Activated CD4-positive, alpha-beta T cell treated with anti-CD3 and anti-CD28 coated beads, Interleukin-2, amount 10 ng/mL, durations not matched to agents 7 days and 5 days (primary cell): ENCODE data around the gene ARFGAP2. TPM values are rescaled to one million over a fixed set of nuclear protein-coding genes. Genes with fewer than 3 reads are reported as not detected.

ENCODE experiments used
- CTCF ChIA-PET: fragments of 350-600 bp; sonication (Branson Sonifier 250); formaldehyde crosslinking; loops from one replicate; lab custom pipeline; 2021; ENCODE audit warnings: antibody characterized with exemption; lab: Charles Lee
- POLR2A ChIA-PET: fragments of 350-600 bp; sonication (Branson Sonifier 250); formaldehyde crosslinking; loops from one replicate; lab custom pipeline; 2021; ENCODE audit warnings: antibody characterized with exemption; lab: Charles Lee
- DNase-seq: peaks from one replicate; pipeline ENCODE4 v3.0.0-alpha.2; 2020
- H3K27ac Mint-ChIP-seq: one replicate; pipeline ENCODE4 v1.8.0; 2021; ENCODE audit warnings: mild to moderate bottlenecking, moderate library complexity, mixed read lengths
- H3K27me3 Mint-ChIP-seq: one replicate; pipeline ENCODE4 v1.8.0; 2021; ENCODE audit warnings: mixed read lengths
- H3K36me3 Mint-ChIP-seq: one replicate; pipeline ENCODE4 v1.8.0; 2021; ENCODE audit warnings: low read depth, mixed read lengths
- H3K4me1 Mint-ChIP-seq: one replicate; pipeline ENCODE4 v1.8.0; 2021; ENCODE audit warnings: mixed read lengths
- H3K4me3 Mint-ChIP-seq: one replicate; pipeline ENCODE4 v1.8.0; 2021; ENCODE audit warnings: mild to moderate bottlenecking, moderate library complexity, mixed read lengths
- H3K9me3 Mint-ChIP-seq: one replicate; pipeline ENCODE4 v1.8.0; 2021; ENCODE audit warnings: mixed read lengths
- total RNA-seq, 2 experiments: library from RNA; stranded (reverse); gene quantifications; one replicate each; pipeline ENCODE4 v1.2.3, GENCODE V29; 2021

ARFGAP2 gene
- total RNA-seq, 2 experiments from 2014 or later = 88.1 to 103 TPM

DNA sequence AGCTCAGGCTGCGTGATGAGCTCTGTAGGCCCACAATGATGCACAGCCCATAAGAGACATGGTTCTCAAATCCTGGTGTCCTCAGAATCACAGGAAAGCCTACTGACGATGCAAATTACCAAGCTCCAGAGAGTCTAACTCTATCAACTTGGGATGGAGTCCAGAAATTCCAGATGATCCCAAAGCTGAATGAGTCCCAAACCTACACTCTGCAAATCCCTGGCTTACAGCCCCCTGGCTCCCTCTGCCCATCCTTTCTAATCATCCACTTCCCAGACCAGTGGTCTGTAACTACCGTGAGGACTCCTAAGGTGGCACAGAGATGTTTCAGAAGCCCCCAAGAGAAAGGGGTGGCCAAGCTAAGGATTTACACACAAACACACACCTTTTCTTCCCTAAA lies 13.5 kb downstream of the ARFGAP2 start:
- Mint-ChIP-seq H3K4me1 (peaks cover 3% of the 10 kb centered on the region), H3K27ac (no peak overlapping the region), H3K9me3 (no peaks in the 10 kb centered on the region), H3K36me3 (peaks cover 16% of the 10 kb centered on the region), H3K4me3 (no peak overlapping the region), H3K27me3 (no peaks in the 10 kb centered on the region)
- ChIA-PET POLR2A (no interaction called here), CTCF (interaction anchor here (0.6 to 3.9 kb wide), 5 partner anchors 9 to 24 kb away, joined by 3 to 15 read pairs (median 8); no protein-coding TSS in a partner anchor)
- no peak for DNase-seq

DNA sequence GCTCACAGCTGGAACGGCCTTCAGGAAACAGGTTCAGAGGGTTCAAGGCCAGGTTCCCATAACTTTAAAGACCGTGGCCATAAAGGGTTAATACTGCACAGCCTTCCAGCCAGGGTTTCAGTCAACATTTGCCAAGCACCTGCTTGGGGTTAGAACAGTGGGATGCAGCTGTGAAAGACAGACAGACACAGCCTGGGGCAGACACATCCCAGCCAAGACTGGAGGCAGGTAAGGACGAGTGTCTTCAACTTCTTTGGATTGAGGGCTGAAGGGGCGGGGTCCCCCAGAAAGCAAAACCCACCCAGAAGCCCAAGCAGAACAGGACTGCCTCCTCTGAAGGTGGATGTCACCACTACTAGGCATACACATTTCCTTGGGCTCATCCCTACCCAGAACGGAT lies 14.3 kb downstream of the ARFGAP2 start:
- H3K27me3 Mint-ChIP-seq = no peaks in the 10 kb centered on the region
- peaks cover 9% of the 10 kb centered on the region for H3K36me3 Mint-ChIP-seq
- ChIA-PET CTCF (interaction anchor here (0.6 to 3.9 kb wide), 4 partner anchors 9 to 17 kb away, joined by 3 to 15 read pairs (median 8); no protein-coding TSS in a partner anchor), POLR2A (no interaction called here)
- H3K4me1 Mint-ChIP-seq = peaks cover 3% of the 10 kb centered on the region
- no peak for DNase-seq
- no peak overlapping the region for H3K4me3 Mint-ChIP-seq
- H3K27ac Mint-ChIP-seq = no peak overlapping the region
- H3K9me3 Mint-ChIP-seq = no peaks in the 10 kb centered on the region

- POLR2A ChIA-PET = no interaction called here
- CTCF ChIA-PET = interaction anchor here (2.4 to 3.9 kb wide), 2 partner anchors 9 to 17 kb away, joined by 9 to 15 read pairs; no protein-coding TSS in a partner anchor
- H3K4me3 Mint-ChIP-seq = no peak overlapping the region
- H3K4me1 Mint-ChIP-seq = peaks cover 3% of the 10 kb centered on the region
- H3K36me3 Mint-ChIP-seq = peaks cover 9% of the 10 kb centered on the region
- H3K27ac Mint-ChIP-seq = no peak overlapping the region
- H3K27me3 Mint-ChIP-seq = no peaks in the 10 kb centered on the region
- no peak for DNase-seq
- no peaks in the 10 kb centered on the region for H3K9me3 Mint-ChIP-seq
Measured at GRCh38 chr11:47161890-47162289, 14.8 kb downstream of the ARFGAP2 start.

- ChIA-PET CTCF (interaction anchor here (0.6 to 2.4 kb wide), 4 partner anchors 16 to 287 kb away, joined by 3 to 9 read pairs (median 3); no protein-coding TSS in a partner anchor), POLR2A (no interaction called here)
- Mint-ChIP-seq H3K27me3 (no peaks in the 10 kb centered on the region), H3K36me3 (peaks cover 7% of the 10 kb centered on the region), H3K9me3 (no peaks in the 10 kb centered on the region), H3K27ac (no peak overlapping the region), H3K4me1 (peaks cover 3% of the 10 kb centered on the region), H3K4me3 (no peak overlapping the region)
- DNase-seq = peak; percentile 65
Measured at GRCh38 chr11:47161134-47161854, 15.4 kb downstream of the ARFGAP2 start.

DNA sequence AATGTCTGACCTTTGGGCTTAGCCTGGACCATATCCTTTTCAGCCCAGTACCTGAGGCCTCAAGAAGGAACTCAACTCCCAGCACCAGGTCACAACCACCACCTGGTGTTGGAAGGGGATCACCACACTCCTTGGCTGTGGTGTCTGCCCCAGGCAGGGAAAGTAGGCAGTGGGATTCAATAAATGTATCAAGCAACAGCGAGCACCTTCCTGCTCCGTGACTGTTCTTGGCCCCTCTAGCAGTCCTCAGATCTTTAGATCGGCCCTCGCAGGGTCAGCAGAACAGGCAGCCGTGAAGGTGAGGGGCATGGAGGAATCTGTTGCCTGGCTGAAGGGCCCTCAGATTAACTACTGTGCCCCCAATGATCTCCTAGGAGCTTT lies 15.9 kb downstream of the ARFGAP2 start:
- peaks cover 7% of the 10 kb centered on the region for H3K36me3 Mint-ChIP-seq
- POLR2A ChIA-PET = no interaction called here
- no peaks in the 10 kb centered on the region for H3K27me3 Mint-ChIP-seq
- CTCF ChIA-PET = interaction anchor here (0.6 to 1.0 kb wide), 3 partner anchors 17 to 287 kb away, joined by 3 read pairs; no protein-coding TSS in a partner anchor
- no peak overlapping the region for H3K4me3 Mint-ChIP-seq
- no peak for DNase-seq
- peaks cover 3% of the 10 kb centered on the region for H3K4me1 Mint-ChIP-seq
- H3K27ac Mint-ChIP-seq = no peak overlapping the region
- H3K9me3 Mint-ChIP-seq = no peaks in the 10 kb centered on the region

GRCh38 chr11:47158242-47158641 lies 18.4 kb downstream of the ARFGAP2 start:
- no peak overlapping the region for H3K4me3 Mint-ChIP-seq
- CTCF ChIA-PET = interaction anchor here (0.6 to 1.3 kb wide), 4 partner anchors 14 to 86 kb away, joined by 3 read pairs; no protein-coding TSS in a partner anchor
- POLR2A ChIA-PET = no interaction called here

DNA sequence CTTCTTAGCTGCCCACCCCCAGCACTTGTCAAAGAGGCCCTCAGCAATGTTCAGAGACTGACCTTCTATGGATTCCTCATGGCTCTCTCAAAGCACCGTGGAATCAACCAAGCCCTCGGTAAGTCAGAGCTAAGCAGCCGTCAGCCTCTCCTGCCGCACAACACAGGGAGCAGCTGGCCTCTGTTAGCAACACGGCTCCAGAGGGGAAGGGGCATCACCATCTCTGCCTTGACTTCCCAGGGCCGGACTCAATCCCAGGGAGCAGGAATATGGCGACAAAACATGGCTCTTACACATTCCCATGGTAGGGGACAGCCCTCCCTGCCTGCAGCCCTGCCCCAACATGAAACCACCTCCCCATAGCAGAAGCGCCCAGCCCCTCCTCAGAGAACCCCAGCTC lies 18.9 kb downstream of the ARFGAP2 start:
- Mint-ChIP-seq H3K4me3 (no peak overlapping the region), H3K9me3 (no peaks in the 10 kb centered on the region), H3K4me1 (peaks cover 29% of the 10 kb centered on the region), H3K36me3 (no peaks in the 10 kb centered on the region), H3K27ac (no peak overlapping the region), H3K27me3 (no peaks in the 10 kb centered on the region)
- CTCF ChIA-PET = interaction anchor here (0.6 to 1.3 kb wide), 4 partner anchors 14 to 87 kb away, joined by 3 read pairs; no protein-coding TSS in a partner anchor
- POLR2A ChIA-PET = no interaction called here
- DNase-seq = no peak

More at GRCh38 chr11:47158242-47158641, 18.4 kb downstream of the ARFGAP2 start:
- peaks cover 25% of the 10 kb centered on the region for H3K4me1 Mint-ChIP-seq
- no peaks in the 10 kb centered on the region for H3K9me3 Mint-ChIP-seq
- DNase-seq = no peak
- H3K27ac Mint-ChIP-seq = no peak overlapping the region
- H3K36me3 Mint-ChIP-seq = no peaks in the 10 kb centered on the region
- no peaks in the 10 kb centered on the region for H3K27me3 Mint-ChIP-seq

- ChIA-PET CTCF (interaction anchor here (1.3 kb wide), 1 partner anchor 15 kb away, joined by 3 read pairs; no protein-coding TSS in a partner anchor), POLR2A (no interaction called here)
- Mint-ChIP-seq H3K4me1 (peaks cover 29% of the 10 kb centered on the region), H3K36me3 (no peaks in the 10 kb centered on the region), H3K27me3 (no peaks in the 10 kb centered on the region), H3K27ac (no peak overlapping the region), H3K4me3 (no peak overlapping the region), H3K9me3 (no peaks in the 10 kb centered on the region)
- no peak for DNase-seq
Measured at GRCh38 chr11:47156951-47157350, 19.7 kb downstream of the ARFGAP2 start.

GRCh38 chr11:47156333-47156732 lies 20.3 kb downstream of the ARFGAP2 start:
- Mint-ChIP-seq H3K9me3 (no peaks in the 10 kb centered on the region), H3K36me3 (no peaks in the 10 kb centered on the region), H3K4me1 (peaks cover 29% of the 10 kb centered on the region), H3K27ac (no peak overlapping the region), H3K27me3 (no peaks in the 10 kb centered on the region), H3K4me3 (no peak overlapping the region)
- no peak for DNase-seq
- ChIA-PET CTCF (interaction anchor here (0.6 kb wide), 2 partner anchors 79 to 137 kb away, joined by 3 read pairs; no protein-coding TSS in a partner anchor), POLR2A (no interaction called here)

DNA sequence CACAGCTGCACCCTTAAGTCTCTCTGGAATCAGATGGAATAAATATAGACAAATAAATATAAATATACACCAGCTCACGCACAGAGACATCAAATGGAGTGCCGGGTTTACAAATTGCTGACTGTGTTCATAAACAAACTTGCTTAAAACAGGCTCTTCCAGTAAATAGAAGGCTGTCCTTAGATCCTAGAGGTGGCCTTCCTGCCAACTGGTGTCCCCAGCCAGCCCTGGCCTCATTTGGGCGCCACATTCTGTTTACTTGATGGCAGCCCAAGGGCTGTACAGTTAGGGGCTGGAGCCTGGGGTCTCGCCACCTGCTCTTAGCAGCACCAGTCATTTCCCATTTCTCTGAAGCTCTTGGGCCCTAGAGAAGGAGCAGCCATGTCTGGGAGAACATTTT lies 20.8 kb downstream of the ARFGAP2 start:
- CTCF ChIA-PET = interaction anchor here (0.6 to 2.0 kb wide), 4 partner anchors 10 to 251 kb away, joined by 3 to 9 read pairs (median 6); no protein-coding TSS in a partner anchor
- POLR2A ChIA-PET = no interaction called here
- Mint-ChIP-seq H3K36me3 (no peaks in the 10 kb centered on the region), H3K4me1 (peaks cover 29% of the 10 kb centered on the region), H3K27ac (peak overlapping the region; percentile 17), H3K27me3 (no peaks in the 10 kb centered on the region), H3K9me3 (no peaks in the 10 kb centered on the region), H3K4me3 (no peak overlapping the region)
- no peak for DNase-seq

DNA sequence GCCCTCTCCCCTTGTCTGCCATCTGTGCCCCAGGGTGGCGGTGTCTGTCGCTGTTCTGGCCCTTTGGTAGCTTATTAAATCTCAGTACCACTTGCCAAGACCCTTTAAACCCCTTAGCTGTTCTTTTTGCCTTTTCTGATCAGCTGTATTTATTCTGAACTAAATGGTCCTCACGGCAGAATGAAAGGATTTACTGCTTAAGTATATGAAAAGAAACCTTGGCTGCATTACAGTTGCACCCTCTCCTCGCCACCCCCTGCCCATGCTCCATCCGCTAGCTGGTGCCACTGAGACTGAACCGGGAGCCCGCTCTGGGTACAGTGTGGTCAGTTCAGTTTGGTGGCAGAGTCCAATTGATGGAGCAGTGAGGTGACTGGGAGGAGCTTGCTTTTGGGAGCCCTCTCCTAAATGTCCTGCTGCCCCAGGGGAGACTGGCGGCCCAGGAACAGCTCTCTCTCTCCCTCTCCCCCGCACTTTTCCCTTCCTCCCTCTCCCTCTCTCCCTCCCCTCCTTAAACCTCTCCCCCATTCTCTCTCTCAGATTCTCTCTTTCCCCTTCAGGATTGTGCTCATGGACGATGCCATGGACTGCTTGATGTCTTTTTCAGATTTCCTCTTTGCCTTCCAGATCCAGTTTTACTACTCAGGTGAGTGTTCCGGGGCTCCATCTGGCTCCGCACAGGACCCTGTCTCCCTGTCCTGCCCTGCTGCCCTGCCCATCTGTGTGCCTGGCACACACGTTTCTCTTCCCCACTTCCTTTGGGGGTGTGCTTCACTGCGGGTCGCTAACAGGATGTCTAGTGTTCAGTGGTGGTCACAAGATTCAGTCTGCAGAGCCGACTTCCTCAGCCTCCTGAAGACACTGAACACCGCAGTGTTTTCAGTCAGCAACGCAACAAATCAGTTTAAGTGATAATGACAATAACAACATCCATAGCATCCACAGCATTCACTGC lies 21.8 kb downstream of the ARFGAP2 start:
- Mint-ChIP-seq H3K27me3 (no peaks in the 10 kb centered on the region), H3K4me1 (peaks cover 29% of the 10 kb centered on the region), H3K9me3 (no peaks in the 10 kb centered on the region), H3K27ac (peak overlapping the region; percentile 87), H3K4me3 (peak overlapping the region; percentile 36), H3K36me3 (no peaks in the 10 kb centered on the region)
- CTCF ChIA-PET = interaction anchor here (0.7 to 2.0 kb wide), 4 partner anchors 9 to 268 kb away, joined by 3 to 9 read pairs (median 6); no protein-coding TSS in a partner anchor
- DNase-seq = peak; percentile 56
- POLR2A ChIA-PET = interaction anchor here (0.6 kb wide), 1 partner anchor 273 kb away, joined by 8 read pairs; no protein-coding TSS in a partner anchor
